ENCODE measurements around the gene SPATA31D3.
"Not testable (repeated sequence)": the region's sequence is repeated elsewhere in the genome, so short reads cannot be mapped to it uniquely, and the experiment has no call there.

Gene SPATA31D3

DNA sequence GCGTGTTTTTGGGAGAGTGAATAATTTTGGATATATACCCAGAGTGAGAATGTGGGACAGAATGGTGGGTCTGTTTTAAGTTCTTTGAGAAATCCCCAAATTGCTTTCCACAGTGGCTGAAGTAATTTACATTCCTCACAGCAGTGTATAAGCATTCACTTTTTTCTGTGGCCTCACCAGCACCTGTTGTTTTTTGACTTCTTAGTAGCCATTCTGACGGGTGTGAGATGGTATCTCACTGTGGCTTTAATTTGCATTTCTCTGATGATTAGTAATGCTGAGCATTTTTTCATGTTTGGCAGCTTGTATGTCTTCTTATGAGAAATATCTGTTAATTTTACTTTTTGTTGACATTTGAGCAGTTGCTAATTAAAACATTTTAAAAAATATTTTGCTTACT, 35.9 kb downstream of the SPATA31D3 start:
- DNase-seq = no peak

DNA sequence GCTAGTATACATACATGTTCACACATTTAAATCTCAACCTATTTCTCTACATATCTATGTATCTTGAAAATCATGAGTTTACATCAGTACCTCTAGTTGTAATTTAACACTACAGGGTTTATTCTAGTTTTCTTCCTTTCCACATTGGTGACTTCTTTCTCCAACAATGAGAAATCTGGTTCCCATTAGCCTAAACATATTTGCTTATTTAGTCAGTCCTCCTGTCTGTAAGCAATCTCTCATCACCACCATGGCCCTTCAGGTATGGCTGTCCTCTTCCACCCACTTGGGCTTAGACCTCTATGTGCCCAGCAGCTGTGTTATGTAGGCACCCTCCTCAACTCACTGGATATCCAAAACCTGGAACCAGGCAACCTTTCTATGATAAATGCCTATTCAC, 37.3 kb downstream of the SPATA31D3 start:
- no peak for DNase-seq

DNA sequence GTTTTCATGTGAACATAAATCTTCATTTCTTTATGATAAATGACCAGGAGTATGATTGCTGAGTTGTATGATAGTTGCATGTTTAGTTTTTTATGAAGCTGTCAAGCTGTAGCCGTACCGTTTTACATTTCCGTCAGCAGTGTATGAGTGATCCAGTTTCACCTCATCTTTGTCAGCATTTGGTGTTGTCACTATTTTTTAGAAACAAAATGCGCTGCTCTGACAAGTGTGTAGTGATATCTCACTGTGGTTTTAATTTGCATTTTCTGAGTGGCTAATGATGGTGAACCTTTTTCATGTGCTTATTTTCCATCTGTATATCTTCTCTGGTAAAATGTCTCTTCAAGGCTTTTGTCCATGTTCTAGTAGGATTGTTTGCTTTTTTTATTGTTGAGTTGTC, 38.6 kb downstream of the SPATA31D3 start:
- DNase-seq = no peak

DNA sequence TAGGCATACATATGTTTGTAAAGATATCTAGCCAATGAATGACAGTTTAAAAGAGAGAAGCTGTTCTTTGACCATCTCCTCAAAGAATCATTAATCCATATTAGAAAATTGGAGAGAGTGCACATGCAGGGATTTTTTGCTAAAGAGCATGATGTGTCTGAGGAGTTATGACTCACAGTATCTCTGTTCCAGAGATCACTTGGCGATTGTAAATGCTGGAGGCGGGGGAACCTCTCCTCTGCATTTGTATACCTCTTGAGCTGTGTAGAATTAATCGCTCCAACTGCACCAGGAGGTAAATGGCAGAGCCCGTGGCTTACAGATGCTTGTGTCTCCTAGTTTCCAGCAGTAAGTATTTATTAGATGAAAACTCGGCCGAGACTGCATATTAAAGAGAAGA, 41.6 kb downstream of the SPATA31D3 start:
- DNase-seq = no peak

DNA sequence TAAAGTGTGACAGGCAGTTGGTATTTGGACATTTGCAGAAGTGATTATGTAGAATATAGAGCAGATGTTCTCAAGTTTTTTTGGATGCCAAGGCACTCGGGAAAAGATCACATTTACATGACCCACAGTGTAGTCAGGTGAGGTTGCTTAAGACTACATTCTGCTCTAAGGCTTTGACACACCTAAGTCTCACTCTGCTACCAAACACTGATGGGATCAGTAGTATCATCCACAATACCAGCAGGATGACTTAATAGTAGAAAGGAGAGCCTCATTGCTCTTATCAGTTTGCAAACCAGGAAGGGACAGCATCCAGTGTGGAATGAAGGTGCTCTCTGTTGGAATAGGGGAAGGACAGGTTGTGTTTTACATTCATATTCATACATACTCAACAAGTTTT, 42.8 kb downstream of the SPATA31D3 start:
- no peak for DNase-seq

DNA sequence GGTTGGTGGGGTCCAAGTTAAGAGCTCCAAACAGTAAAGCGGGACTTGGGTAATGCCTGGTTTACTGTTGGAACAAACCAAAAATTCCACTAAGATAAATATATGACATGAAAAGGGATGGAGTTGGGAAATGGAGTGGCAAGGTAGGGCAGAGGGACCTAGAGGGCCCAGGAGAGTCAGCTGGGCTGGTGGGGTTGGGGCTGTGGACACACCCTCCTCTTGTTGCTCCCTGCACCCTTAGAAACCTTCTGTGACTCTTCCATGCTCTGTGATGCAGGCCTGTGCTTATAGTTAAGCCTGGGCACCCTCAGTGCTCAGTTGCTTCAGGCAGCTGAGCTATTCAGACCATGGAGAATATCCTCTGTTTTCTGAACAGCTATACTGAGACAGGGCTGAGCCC, 45.2 kb downstream of the SPATA31D3 start, which contains the start of gene SPATA31D1:
TSS of gene SPATA31D1 (plus strand) at position 301 of the 400 bp plus-strand sequence. CDS start at position 348, 47 bp downstream.
- not testable (repeated sequence) for DNase-seq

DNA sequence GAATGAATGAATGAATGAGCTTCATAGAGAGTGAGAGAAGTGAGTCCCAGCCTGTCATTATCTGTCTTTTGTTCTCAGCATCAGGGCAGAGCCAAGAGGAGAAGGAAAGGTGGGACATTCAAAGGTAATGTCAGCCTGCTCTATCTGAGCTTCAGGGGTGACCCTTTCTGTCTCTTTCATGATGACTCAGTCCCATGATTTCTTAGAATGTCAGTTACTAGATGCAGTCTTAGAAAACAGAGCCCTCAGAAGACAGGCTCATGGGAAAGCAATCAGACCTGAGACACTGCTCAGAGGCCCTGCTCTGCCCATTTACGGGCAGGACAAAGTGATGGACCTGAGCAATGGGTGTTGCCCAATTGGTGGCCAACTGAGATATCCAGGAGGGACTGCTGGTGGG, 46.4 kb downstream of the SPATA31D3 start:
- no peak for DNase-seq

DNA sequence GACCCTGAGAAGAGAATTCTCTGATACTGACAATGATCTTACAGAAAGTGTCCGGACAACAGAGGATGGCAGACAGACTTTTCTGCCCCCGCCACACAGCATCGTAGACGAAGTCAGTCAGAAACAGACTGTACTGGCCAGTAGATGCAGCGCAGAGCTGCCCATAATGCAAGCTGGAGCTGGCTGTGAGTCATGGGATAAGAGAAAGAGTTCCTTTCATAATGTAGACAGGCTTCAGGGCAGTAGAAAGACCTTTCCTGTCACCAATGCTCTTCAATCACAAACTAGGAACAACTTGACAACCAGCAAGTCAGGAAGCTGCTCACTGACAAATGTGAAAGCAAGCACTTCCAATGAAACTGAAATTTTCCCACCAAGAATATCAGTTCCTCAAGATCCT, 50.4 kb downstream of the SPATA31D3 start:
- no peak for DNase-seq

Data from right kidney (tissue), 1 donor.